Peyer's patch (tissue), 4 donors: ENCODE measurements around the gene TPCN2. TPM values are rescaled to one million over a fixed set of nuclear protein-coding genes. Genes with fewer than 3 reads are reported as not detected.

Experiments used
- DNase-seq, 3 donors: peaks; one replicate each; pipeline ENCODE4 v3.0.0-alpha.2; 2017 to 2019
- H3K27ac ChIP-seq, 4 donors: fragments of 200-600 bp; sonication (generic); one replicate each; pipeline ENCODE4 v1.5.1; 2016 to 2019
- H3K27me3 ChIP-seq, 2 donors: fragments of 200-600 bp; sonication (generic); one replicate each; pipeline ENCODE4 v1.5.1; 2019
- H3K36me3 ChIP-seq, 3 donors: fragments of 200-600 bp; sonication (generic); one replicate each; pipeline ENCODE4 v1.5.1; 2016 to 2019
- H3K4me1 ChIP-seq, 4 donors: fragments of 200-600 bp; sonication (generic); one replicate each; pipeline ENCODE4 v1.5.1; 2016 to 2019
- H3K4me3 ChIP-seq, 4 donors: fragments of 200-600 bp; sonication (generic); 1 replicate in 3 of 4; 2 replicates in 1 of 4; pipeline ENCODE4 v1.5.1; 2016 to 2019; ENCODE audit warnings: mild to moderate bottlenecking in 1 of 4
- H3K9me3 ChIP-seq, 4 donors: fragments of 200-600 bp; sonication (generic); one replicate each; pipeline ENCODE4 v1.5.1; 2016 to 2019; ENCODE audit warnings: mild to moderate bottlenecking in 1 of 4
- CTCF ChIP-seq, 6 experiments: fragments of 450-650 bp in 4 of 6; fragments of 200-600 bp in 2 of 6; sonication (generic) in 1 of 6; IDR thresholded peaks; one replicate each; pipeline ENCODE4 v1.5.1; 2017 to 2019; ENCODE audit warnings: antibody characterized with exemption in 6 of 6, mild to moderate bottlenecking in 3 of 6, moderate library complexity in 1 of 6
- POLR2A ChIP-seq, 2 donors: fragments of 450-650 bp; IDR thresholded peaks; one replicate each; pipeline ENCODE4 v1.5.1; 2017; ENCODE audit warnings: antibody characterized with exemption in 2 of 2, mild to moderate bottlenecking in 2 of 2, moderate library complexity in 2 of 2
- total RNA-seq, 4 donors: library from RNA; depleted of rRNA; stranded (reverse); fragments of >200 nt; gene quantifications; one replicate each; pipeline ENCODE4 v1.1.0, GENCODE V29; 2016

The TPCN2 gene
- total RNA-seq, 4 donors from 2014 or later, result 22.4 to 42.5 (median 33.0) TPM

- H3K27me3 ChIP-seq, result no peaks in the 10 kb centered on the region
- H3K27ac ChIP-seq, result no peak overlapping the region
- H3K36me3 ChIP-seq, result peaks cover 0 to 44% (median 0%) of the 10 kb centered on the region in 3 donors
- DNase-seq, result no peak
- H3K4me1 ChIP-seq, result no peaks in the 10 kb centered on the region
- H3K9me3 ChIP-seq, result no peaks in the 10 kb centered on the region
- H3K4me3 ChIP-seq, result no peak overlapping the region
- TF ChIP-seq CTCF (IDR thresholded peaks at IDR 0.05), result no peak
- TF ChIP-seq POLR2A (IDR thresholded peaks at IDR 0.05), result no peak
Observed at GRCh38 chr11:69066122-69067112, 17.7 kb downstream of the TPCN2 start.

DNA sequence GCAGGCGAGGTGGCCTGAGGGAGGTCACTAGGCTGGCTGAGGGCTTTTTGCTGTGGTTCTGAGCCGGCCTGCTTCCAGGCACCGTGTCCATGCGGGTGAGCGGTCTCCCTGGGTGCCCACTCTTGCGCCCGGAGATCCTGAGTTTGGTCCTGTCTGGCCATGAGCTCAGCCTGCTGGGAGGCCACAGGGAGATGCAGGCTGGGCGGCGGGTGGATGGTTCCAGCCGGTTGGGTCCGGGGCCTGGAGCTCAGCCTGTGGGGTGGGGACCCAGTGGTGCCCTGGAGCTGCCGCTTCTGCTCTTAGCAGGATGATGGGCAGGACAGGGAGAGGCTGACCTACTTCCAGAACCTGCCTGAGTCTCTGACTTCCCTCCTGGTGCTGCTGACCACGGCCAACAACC is 18.5 kb downstream of the TPCN2 start:
- TF ChIP-seq CTCF (IDR thresholded peaks at IDR 0.05), result no peak
- no peak for TF ChIP-seq POLR2A (IDR thresholded peaks at IDR 0.05)
- Histone ChIP-seq H3K27ac (no peak overlapping the region), H3K9me3 (no peaks in the 10 kb centered on the region), H3K4me1 (no peaks in the 10 kb centered on the region), H3K4me3 (no peak overlapping the region), H3K36me3 (peaks cover 0 to 50% (median 0%) of the 10 kb centered on the region in 3 donors), H3K27me3 (no peaks in the 10 kb centered on the region)
- DNase-seq, result no peak

GRCh38 chr11:69071086-69071800 is 22.5 kb downstream of the TPCN2 start:
- Histone ChIP-seq H3K36me3 (peaks cover 0 to 46% (median 0%) of the 10 kb centered on the region in 3 donors), H3K4me1 (peaks cover 0 to 8% (median 0%) of the 10 kb centered on the region in 4 donors), H3K9me3 (no peaks in the 10 kb centered on the region), H3K27me3 (no peaks in the 10 kb centered on the region), H3K4me3 (no peak overlapping the region), H3K27ac (no peak overlapping the region)
- TF ChIP-seq CTCF (IDR thresholded peaks at IDR 0.05), result no peak
- no peak for TF ChIP-seq POLR2A (IDR thresholded peaks at IDR 0.05)
- no peak for DNase-seq

GRCh38 chr11:69071956-69072355 is 23.2 kb downstream of the TPCN2 start:
- Histone ChIP-seq H3K27me3 (no peaks in the 10 kb centered on the region), H3K27ac (no peak overlapping the region)

DNA sequence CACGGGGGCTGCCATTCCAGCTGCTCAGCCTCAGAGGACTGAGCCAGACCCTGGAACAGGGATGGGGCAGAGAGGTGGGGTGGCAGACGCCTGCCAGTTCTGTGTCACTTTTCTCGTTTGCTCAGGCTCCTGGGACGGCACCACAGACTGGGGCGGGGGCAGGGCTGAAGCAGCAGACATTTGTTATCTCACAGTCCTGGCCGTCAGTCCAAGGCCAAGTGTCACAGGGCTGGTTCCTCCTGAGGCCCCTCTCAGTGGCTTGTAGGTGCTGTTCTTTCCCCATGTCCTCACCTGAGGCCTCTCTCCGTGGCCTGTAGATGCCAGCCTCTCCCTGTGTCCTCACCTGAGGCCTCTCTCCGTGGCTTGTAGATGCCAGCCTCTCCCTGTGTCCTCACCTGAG is 24.7 kb downstream of the TPCN2 start:
- Histone ChIP-seq H3K27me3 (no peaks in the 10 kb centered on the region), H3K4me1 (peaks cover 0 to 8% (median 0%) of the 10 kb centered on the region in 4 donors), H3K4me3 (no peak overlapping the region), H3K9me3 (no peaks in the 10 kb centered on the region), H3K27ac (no peak overlapping the region), H3K36me3 (peaks cover 0 to 49% (median 0%) of the 10 kb centered on the region in 3 donors)
- no peak for DNase-seq
- no peak for TF ChIP-seq POLR2A (IDR thresholded peaks at IDR 0.05)
- no peak for TF ChIP-seq CTCF (IDR thresholded peaks at IDR 0.05)

More at GRCh38 chr11:69071956-69072355, 23.2 kb downstream of the TPCN2 start:
- Histone ChIP-seq H3K4me3 (no peak overlapping the region), H3K4me1 (peaks cover 0 to 8% (median 0%) of the 10 kb centered on the region in 4 donors), H3K9me3 (no peaks in the 10 kb centered on the region), H3K36me3 (peaks cover 0 to 46% (median 0%) of the 10 kb centered on the region in 3 donors)
- TF ChIP-seq POLR2A (IDR thresholded peaks at IDR 0.05), result no peak
- DNase-seq, result no peak
